GM12872 (cell line): ENCODE data around the gene ZNF232.

Experiments used
- CTCF ChIP-seq: IDR thresholded peaks from 3 replicates; pipeline ENCODE4 v1.5.1; 2011; ENCODE audit warnings: low read depth, mild to moderate bottlenecking, low read length, moderate library complexity; ENCODE audit not compliant: insufficient read depth

Gene ZNF232

DNA sequence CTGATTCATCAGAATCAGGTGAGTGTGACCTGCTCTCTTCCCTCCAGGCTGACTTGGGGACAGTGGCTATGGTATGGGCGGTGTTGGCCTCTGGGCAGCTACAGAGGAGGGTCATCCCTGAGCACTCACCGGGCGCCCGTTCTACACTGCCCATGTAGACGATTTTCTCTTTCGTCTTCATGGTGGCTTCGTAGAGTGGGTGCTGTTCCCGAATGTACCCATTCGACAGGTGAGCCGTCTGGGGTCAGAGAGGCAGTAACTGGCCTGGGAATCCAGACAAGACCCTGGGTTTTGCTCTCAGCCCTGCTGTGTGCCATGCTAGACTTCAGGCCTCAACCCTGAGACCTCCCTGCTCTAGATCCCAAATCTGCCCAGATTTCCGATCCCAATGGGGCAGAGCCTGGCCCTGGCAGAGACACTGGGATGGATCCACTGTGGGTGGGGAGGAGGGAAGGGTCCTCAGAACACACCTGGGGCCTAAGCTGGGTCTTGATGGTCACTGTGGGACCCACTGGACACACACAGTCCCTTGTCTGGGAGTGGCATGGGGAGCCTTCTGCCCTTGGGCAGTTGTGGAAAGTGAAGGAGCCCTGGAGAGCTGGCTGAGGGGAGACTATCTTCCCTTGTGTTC is 17.3 kb upstream of the ZNF232 start:
- no peak for TF ChIP-seq CTCF

- TF ChIP-seq CTCF = no peak
These were observed 16.2 kb upstream of the ZNF232 start for GRCh38 chr17:5127910-5128309.

- TF ChIP-seq CTCF = no peak
These were observed 15.2 kb upstream of the ZNF232 start for GRCh38 chr17:5126719-5127488.

GRCh38 chr17:5123343-5124124 is 11.9 kb upstream of the ZNF232 start:
- no peak for TF ChIP-seq CTCF

GRCh38 chr17:5122586-5123342 is 11.1 kb upstream of the ZNF232 start:
- no peak for TF ChIP-seq CTCF

DNA sequence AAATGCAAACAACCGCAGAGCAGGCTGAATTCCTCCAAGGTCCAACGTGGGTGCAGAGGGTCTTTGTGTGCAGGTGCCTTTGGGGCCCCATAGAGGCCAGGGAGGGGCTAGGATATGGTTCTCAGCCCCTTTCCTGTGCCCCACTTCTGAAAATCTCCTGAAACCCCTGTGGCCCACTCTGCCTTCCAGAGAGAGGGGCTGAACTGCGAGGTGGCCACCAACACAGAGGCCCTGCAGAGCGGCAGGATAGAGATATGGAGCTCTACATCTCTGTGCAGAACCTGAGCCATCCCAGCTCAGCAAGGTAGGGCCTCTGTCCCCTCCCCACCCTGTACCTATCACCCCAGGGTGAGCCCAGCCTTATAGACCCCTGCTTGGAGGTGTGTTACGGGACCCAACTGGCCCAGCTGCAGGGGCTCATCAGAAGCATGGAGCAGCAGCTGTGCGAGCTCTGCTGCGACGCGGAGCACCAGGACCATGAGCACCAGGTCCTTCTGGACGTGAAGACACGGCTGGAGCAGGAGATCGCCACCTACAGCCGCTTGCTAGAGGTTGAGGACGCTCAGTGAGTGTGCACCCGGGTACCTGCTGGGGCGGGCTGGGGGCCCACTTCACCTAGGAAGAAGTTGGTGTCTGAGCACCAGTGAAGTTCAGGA is 9.6 kb upstream of the ZNF232 start:
- no peak for TF ChIP-seq CTCF
